DOHH2 (cell line): ENCODE data around the gene PPP6R3.
"Not testable (repeated sequence)": the region's sequence is repeated elsewhere in the genome, so short reads cannot be mapped to it uniquely, and the experiment has no call there.

Experiments used
- EZH2phosphoT487 ChIP-seq: fragments of 200-600 bp; sonication (generic); IDR thresholded peaks from 2 replicates; pipeline ENCODE4 v1.6.1; 2017; ENCODE audit warnings: borderline replicate concordance, mild to moderate bottlenecking, antibody characterized with exemption, low read length, moderate library complexity, mixed read lengths
- TF ChIP-seq, protein P1 (sequence below): fragments of 200-600 bp; sonication (generic); IDR thresholded peaks from one replicate; pipeline ENCODE4 v1.5.1; 2014; ENCODE audit warnings: antibody characterized with exemption, mild to moderate bottlenecking, low read depth, low read length; ENCODE audit not compliant: poor library complexity, severe bottlenecking

DNA sequence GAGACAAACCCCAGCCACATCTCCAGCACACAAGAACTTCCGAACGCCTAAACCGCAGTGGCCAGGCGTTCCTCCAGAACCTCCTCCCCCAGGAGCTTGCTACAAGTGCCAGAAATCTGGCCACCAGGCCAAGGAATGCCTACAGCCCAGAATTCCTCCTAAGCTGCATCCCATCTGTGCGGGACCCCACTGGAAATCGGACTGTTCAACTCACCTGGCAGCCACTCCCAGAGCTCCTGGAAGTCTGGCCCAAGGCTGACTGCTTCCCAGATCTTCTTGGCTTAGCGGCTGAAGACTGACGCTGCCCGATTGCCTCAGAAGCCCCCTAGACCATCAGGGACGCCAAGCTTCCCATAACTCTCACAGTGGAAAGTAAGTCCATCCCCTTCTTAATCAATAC is 175.3 kb downstream of the PPP6R3 start:
- TF ChIP-seq, protein P1, sequence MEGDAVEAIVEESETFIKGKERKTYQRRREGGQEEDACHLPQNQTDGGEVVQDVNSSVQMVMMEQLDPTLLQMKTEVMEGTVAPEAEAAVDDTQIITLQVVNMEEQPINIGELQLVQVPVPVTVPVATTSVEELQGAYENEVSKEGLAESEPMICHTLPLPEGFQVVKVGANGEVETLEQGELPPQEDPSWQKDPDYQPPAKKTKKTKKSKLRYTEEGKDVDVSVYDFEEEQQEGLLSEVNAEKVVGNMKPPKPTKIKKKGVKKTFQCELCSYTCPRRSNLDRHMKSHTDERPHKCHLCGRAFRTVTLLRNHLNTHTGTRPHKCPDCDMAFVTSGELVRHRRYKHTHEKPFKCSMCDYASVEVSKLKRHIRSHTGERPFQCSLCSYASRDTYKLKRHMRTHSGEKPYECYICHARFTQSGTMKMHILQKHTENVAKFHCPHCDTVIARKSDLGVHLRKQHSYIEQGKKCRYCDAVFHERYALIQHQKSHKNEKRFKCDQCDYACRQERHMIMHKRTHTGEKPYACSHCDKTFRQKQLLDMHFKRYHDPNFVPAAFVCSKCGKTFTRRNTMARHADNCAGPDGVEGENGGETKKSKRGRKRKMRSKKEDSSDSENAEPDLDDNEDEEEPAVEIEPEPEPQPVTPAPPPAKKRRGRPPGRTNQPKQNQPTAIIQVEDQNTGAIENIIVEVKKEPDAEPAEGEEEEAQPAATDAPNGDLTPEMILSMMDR: not testable (repeated sequence)
- TF ChIP-seq EZH2phosphoT487: not testable (repeated sequence)
